Measurements from ENCODE around the gene MYO1C. TPM values are rescaled to one million over a fixed set of nuclear protein-coding genes. Genes with fewer than 3 reads are reported as not detected.

MYO1C gene
- total and polyA plus RNA-seq, 2 of the 8 experiments (the other 6 are each of a cell fraction or from before 2014, with no cell fraction given) = 40.1 to 78.6 TPM

- POLR2A ChIA-PET (ENCODE audit: partially characterized antibody) = interaction anchor here (1.2 to 4.9 kb wide), 3 partner anchors 10 to 22 kb away, joined by 3 to 14 read pairs (median 4); partner anchors contain the start of gene YWHAE
- Histone ChIP-seq H3K18ac (ENCODE audit: extremely low read depth, low read length) (no peak overlapping the region), H3K79me2 (ENCODE audit: control insufficient read depth in 1 of 2, insufficient read depth in 2 of 2, low read length in 2 of 2) (peaks cover 0 to 22% of the 10 kb centered on the region in 2 experiments; a peak in 2 of 4 replicates), H3K23me2 (ENCODE audit: low read depth, low read length) (no peaks in the 10 kb centered on the region), H2BK5ac (ENCODE audit: low read depth, low read length) (no peak overlapping the region), H3K36me3 (ENCODE audit: control insufficient read depth in 2 of 4, insufficient read depth in 4 of 4, low read length in 3 of 4) (peaks cover 0 to 34% (median 22%) of the 10 kb centered on the region in 4 experiments; a peak in 7 of 8 replicates), H2AK5ac (ENCODE audit: low read depth, low read length) (no peak overlapping the region), H3K4me3 (ENCODE audit: extremely low read depth in 1 of 4, insufficient read depth in 2 of 4, low read depth in 3 of 4, low read length in 4 of 4) (no peak overlapping the region), H4K20me1 (replicated peaks in 1 of 2; ENCODE audit: control insufficient read depth in 1 of 2, insufficient read depth in 2 of 2, low read length in 2 of 2) (peaks cover 0 to 10% of the 10 kb centered on the region in 2 experiments), H3K27ac (ENCODE audit: low read depth, low read length) (no peak overlapping the region), H3K79me1 (ENCODE audit: low read depth, low read length) (peaks cover 5% of the 10 kb centered on the region), H2BK120ac (replicated peaks; ENCODE audit: low read depth, low read length) (no peak overlapping the region), H4K8ac (ENCODE audit: extremely low read depth, insufficient read depth, low read length) (no peak overlapping the region), H3K27me3 (replicated peaks in 1 of 4; ENCODE audit: control insufficient read depth in 3 of 4, extremely low read depth in 1 of 4, insufficient read depth in 3 of 4, low read length in 3 of 4) (no peaks in the 10 kb centered on the region), H3K9me3 (ENCODE audit: insufficient read depth in 2 of 2, low read depth in 1 of 2, low read length in 1 of 2) (no peaks in the 10 kb centered on the region), H3K23ac (ENCODE audit: insufficient read length) (no peak overlapping the region), H3K9ac (replicated peaks in 1 of 4; ENCODE audit: extremely low read depth in 1 of 4, low read depth in 3 of 4, low read length in 3 of 4) (no peak overlapping the region), H2AFZ (ENCODE audit: low read length) (no peak overlapping the region), H2BK20ac (ENCODE audit: low read length) (no peak overlapping the region), H3K56ac (replicated peaks; ENCODE audit: insufficient read length, low read depth, low read length) (no peak overlapping the region), H2BK15ac (ENCODE audit: low read length) (no peak overlapping the region), H4K91ac (replicated peaks; ENCODE audit: insufficient read length, low read length) (no peak overlapping the region), H3K4me2 (ENCODE audit: insufficient read depth in 1 of 2, low read depth in 2 of 2, low read length in 2 of 2) (no peak overlapping the region), H2BK12ac (ENCODE audit: low read depth, low read length) (no peak overlapping the region), H3K4me1 (replicated peaks in 1 of 4; ENCODE audit: control insufficient read depth in 3 of 4, insufficient read depth in 4 of 4, low read length in 3 of 4) (no peaks in the 10 kb centered on the region), H3K14ac (ENCODE audit: insufficient read length) (no peak overlapping the region), H3K4ac (replicated peaks; ENCODE audit: insufficient read length, low read depth, low read length) (no peak overlapping the region), H4K5ac (ENCODE audit: insufficient read length, low read depth, low read length) (no peak overlapping the region)
- CTCF ChIA-PET (ENCODE audit: partially characterized antibody) = interaction anchor here (1.6 kb wide), 1 partner anchor 55 kb away, joined by 5 read pairs; no protein-coding TSS in a partner anchor
- DNase-seq (ENCODE audit: low read depth in 1 of 2, low spot score in 2 of 2) (no peak), FAIRE-seq (no peak)
- 95% methylated on average over 7 of the region's 7 CpGs; no CpG with 5 or more reads in 1 of the 2 experiments for WGBS, 2 experiments (ENCODE audit: extremely low coverage in 1 of 2, insufficient coverage in 1 of 2, insufficient read length in 1 of 2, insufficient replicate concordance in 2 of 2, low coverage in 1 of 2, low lambda C conversion rate in 2 of 2, missing lambda C conversion rate in 1 of 2)
- TF ChIP-seq MAFK (IDR thresholded peaks at IDR 0.05; ENCODE audit: low read depth, low read length) (no peak), TAF7 (optimal IDR thresholded peaks at IDR 0.05; ENCODE audit: borderline replicate concordance, low read depth, low read length) (no peak), RFX5 (IDR thresholded peaks at IDR 0.05; ENCODE audit: borderline replicate concordance, low read depth, low read length) (no peak), TAF1 (IDR thresholded peaks at IDR 0.05; ENCODE audit: low read depth, low read length) (no peak), FOSL1 (IDR thresholded peaks at IDR 0.05; ENCODE audit: insufficient read depth, low read depth, low read length) (no peak), NANOG (IDR thresholded peaks at IDR 0.05; ENCODE audit: insufficient read depth, low read depth, low read length, poor library complexity, severe bottlenecking) (no peak), SP1 (IDR thresholded peaks at IDR 0.05; ENCODE audit: low read depth, low read length) (no peak), BCL11A (IDR thresholded peaks at IDR 0.05; ENCODE audit: low read depth in 2 of 2, low read length in 2 of 2) (no peak), KDM1A (IDR thresholded peaks at IDR 0.05; ENCODE audit: borderline replicate concordance, low read length) (no peak), SAP30 (IDR thresholded peaks at IDR 0.05; ENCODE audit: insufficient read depth, insufficient replicate concordance, low read length) (no peak), EGR1 (IDR thresholded peaks at IDR 0.05; ENCODE audit: borderline replicate concordance, low read depth, low read length) (no peak), ASH2L (IDR thresholded peaks at IDR 0.05; ENCODE audit: low read length) (no peak), PHF8 (conservative IDR thresholded peaks at IDR 0.05; ENCODE audit: low read depth, low read length) (no peak), RNF2 (IDR thresholded peaks at IDR 0.05; ENCODE audit: borderline replicate concordance, low read depth, low read length, missing control alignments, poor library complexity, severe bottlenecking) (no peak)
These were observed 69.6 kb downstream of the MYO1C start for GRCh38 chr17:1422885-1423284.
